ENCODE measurements around the gene CFAP46.

The CFAP46 gene

DNA sequence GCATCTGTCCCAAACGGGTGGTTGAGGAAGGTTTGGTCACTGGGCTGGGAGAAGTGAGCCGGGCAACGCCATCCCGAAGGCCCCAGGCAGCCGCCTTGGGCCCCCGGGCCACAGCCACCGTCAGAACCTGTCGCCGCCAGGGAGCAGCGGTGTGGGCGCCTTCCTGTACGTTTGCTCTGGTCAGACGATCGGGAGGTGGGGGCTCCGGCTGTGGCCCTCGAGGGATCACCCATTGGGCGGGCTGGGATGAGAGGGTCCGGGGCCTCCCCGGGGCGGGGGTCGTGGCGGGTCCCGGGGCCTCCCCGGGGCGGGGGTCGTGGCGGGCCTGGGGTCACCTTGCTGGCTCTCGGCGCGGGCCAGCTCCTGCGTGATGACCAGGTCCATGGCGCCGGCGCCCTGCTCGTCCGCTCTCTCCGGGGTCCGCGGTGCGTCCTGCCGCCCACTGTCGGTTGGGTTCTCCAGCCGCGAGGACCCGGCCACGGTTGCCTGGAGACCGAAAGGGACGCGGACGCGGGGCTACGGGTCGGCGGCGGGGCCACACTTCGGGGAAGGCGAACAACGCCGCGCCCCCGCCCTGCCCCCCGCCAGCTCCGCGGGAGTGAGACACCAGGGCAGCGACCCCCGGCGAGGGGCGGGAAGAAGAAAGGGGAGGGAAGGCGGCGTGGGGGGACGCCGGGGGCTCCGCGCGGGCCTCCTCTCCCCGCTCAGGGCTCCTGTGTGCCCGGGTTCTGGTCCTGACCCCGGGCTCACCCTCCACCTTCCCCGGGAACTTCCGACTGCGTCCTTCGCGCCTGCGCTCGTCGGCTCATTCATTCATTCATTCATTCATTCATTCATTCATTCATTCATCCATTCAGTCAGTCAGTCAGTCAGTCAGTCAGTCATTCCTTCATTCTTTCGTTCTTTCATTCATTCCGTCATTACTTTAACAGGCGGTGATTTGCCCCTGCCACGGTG, at the start of gene CFAP46:
TSS of gene CFAP46 (minus strand) at position 470 of the 957 bp plus-strand sequence. CDS start at position 384, 86 bp downstream.
- no peak for DNase-seq (ENCODE audit: low read depth)
- peak within 1 kb of the TSS; percentile 26; the same call in 1 of the 2 replicates for H3K4me3 ChIP-seq (ENCODE audit: low read depth, low read length)
- TF ChIP-seq, protein P1, sequence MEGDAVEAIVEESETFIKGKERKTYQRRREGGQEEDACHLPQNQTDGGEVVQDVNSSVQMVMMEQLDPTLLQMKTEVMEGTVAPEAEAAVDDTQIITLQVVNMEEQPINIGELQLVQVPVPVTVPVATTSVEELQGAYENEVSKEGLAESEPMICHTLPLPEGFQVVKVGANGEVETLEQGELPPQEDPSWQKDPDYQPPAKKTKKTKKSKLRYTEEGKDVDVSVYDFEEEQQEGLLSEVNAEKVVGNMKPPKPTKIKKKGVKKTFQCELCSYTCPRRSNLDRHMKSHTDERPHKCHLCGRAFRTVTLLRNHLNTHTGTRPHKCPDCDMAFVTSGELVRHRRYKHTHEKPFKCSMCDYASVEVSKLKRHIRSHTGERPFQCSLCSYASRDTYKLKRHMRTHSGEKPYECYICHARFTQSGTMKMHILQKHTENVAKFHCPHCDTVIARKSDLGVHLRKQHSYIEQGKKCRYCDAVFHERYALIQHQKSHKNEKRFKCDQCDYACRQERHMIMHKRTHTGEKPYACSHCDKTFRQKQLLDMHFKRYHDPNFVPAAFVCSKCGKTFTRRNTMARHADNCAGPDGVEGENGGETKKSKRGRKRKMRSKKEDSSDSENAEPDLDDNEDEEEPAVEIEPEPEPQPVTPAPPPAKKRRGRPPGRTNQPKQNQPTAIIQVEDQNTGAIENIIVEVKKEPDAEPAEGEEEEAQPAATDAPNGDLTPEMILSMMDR (IDR thresholded peaks at IDR 0.05; ENCODE audit: control insufficient read depth, extremely low read depth, insufficient read depth) = no peak

DNA sequence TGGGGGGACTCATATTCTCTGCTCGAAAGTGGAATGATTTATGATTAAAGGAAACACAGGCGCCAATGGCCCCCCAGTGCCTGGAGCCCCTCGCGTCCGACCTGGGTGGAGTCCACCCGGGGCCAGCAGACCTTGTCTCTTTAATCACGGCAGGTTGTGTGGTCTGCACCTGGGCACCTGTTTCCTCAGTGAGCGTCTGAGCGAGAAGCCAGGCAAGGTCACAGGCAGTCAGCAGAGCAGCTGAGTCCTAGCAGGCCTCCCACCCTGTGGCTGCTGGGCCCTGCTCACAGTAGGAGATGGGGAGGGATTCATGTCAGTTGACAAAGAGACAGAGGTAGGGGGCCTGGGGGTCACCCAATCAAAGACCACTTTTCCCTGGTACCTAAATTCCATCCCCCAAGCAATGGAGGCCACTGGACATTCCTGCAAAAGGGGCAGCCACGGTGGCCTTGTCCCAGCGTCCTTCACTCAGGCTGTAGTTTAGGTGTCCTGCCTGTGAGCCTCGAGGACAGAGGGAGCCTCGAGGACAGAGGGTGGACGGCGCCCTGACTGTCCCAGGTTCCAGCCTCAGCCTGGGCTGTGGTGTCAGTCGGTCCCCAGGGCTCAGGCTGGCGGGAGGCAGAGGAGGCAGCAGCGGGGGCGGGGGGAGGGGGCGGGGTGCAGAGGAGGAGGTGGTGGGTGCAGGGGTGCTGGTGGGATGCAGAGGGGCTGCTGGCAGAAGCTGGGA, 49.5 kb upstream of the CFAP46 start:
- no peak overlapping the region for H3K4me3 ChIP-seq (ENCODE audit: low read depth, low read length)
- no peak for DNase-seq (ENCODE audit: low read depth)
- TF ChIP-seq, protein P1 (IDR thresholded peaks at IDR 0.05; ENCODE audit: control insufficient read depth, extremely low read depth, insufficient read depth) = no peak

DNA sequence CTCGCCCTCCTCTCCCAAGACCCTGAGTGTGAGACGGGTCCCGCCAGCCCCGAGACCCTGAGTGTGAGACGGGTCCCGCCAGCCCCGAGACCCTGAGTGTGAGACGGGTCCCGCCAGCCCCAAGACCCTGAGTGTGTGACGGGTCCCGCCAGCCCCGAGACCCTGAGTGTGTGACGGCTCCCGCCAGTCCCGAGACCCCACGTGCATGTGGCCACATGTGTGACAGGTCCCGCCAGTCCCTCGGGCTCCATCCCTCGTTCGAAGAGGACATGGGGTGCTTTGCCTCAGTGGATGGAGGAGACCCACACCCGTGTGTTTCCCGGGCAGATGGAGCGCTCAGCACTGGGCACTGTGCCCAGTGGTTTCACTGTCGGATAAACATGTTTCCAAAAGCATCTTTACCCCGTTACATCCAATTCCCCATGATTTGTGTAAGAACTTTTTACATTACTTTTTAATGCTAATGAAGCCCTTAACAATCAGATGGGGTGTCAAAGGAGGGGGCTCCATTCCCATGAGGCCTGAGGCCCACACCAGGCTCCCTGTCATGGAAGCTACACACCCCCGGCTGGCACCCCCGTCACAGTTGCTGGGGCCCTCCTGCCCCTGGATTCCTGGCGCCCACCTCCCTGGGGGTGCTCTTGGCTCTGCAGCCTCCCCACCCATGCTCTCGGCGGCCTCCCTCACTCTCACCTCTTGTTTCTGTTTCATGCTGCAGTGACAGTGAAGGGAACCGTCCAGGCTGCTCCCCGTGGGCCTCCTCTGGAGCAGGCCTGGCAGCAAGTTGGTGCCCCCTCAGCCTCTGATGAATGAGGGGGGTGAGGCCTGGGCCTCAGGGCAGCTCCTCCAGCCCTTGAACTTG, 48.5 kb upstream of the CFAP46 start:
- TF ChIP-seq, protein P1 (IDR thresholded peaks at IDR 0.05; ENCODE audit: control insufficient read depth, extremely low read depth, insufficient read depth) = no peak
- H3K4me3 ChIP-seq (ENCODE audit: low read depth, low read length) = no peak overlapping the region
- DNase-seq (ENCODE audit: low read depth) = no peak

DNA sequence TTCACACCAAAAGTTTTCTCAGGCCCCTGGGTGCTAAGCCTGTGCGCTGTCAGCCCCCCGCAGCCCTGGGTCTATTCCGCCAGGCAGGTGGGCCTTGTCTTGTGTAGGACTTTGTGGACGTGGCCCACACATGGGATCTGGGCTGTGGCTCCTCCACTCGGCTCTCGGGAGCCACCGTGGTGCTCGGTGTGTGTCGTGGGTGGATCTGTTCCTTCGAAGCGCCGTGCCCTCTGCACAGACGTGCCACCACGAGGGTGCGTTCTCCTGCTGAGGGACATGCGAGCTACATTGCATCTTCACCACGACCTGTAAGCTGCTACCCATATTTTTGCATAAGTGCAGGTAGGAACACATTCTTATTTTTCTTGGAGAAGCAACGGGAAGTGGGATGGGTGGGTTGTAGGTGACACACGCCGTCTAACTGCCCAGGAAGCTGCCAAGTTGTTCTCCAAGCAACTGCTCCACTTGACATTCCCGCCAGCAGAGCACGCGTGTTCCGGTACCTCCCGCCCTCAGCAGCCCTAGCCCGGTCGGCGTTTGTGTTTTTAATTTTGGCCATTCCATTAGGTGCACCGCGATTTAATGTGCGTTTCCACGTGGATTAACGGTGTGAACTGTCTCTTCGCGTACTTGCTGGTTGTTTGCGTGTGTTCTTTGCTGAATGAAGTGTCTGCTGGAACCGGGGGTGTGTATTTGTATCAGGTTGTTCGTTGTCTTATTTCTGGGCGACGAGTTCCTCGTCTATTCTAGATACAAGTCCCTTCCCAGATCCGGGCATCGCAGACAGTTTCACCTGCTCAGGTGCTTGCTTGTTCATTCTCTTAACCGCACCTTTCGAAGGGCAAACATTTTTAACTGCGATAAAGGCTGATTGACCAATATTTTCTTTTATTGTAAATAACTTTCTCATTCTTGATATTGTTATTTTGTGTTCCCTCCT, 47.4 kb upstream of the CFAP46 start:
- DNase-seq (ENCODE audit: low read depth) = no peak
- H3K4me3 ChIP-seq (ENCODE audit: low read depth, low read length) = no peak overlapping the region
- TF ChIP-seq, protein P1 (IDR thresholded peaks at IDR 0.05; ENCODE audit: control insufficient read depth, extremely low read depth, insufficient read depth) = no peak

DNA sequence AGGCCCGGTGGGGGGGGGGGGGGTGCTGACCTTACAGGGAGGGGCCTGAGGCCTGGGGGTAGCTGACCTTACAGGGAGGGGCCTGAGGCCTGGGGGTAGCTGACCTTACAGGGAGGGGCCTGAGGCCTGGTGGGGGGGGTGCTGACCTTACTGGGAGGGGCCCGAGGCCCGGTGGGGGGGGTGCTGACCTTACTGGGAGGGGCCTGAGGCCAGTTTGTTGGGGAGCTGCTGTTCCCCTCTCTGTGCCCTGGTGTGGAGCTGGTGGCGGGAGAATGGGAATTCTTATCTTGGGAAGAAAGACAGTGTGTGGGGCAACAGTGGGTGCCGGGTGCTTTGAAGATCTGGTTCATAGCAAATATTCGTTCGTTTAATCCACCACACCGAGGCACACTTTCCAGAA, 46.6 kb upstream of the CFAP46 start:
- TF ChIP-seq, protein P1 (IDR thresholded peaks at IDR 0.05; ENCODE audit: control insufficient read depth, extremely low read depth, insufficient read depth) = no peak
- no peak for DNase-seq (ENCODE audit: low read depth)
- H3K4me3 ChIP-seq (ENCODE audit: low read depth, low read length) = no peak overlapping the region

Measured in LNCaP clone FGC (cell line).